Upper lobe of left lung (tissue), 4 donors: Measurements from ENCODE around the gene PDE4D.

ENCODE experiments used
- CTCF ChIP-seq, 6 experiments: fragments of 450-650 bp in 4 of 6; fragments of 200-600 bp in 2 of 6; sonication (generic) in 2 of 6; IDR thresholded peaks; one replicate each; pipeline ENCODE4 v1.5.1; 2016 to 2019; ENCODE audit warnings: antibody characterized with exemption in 6 of 6
- EP300 ChIP-seq, 4 donors: sonication (generic); formaldehyde crosslinking; IDR thresholded peaks; one replicate each; pipeline ENCODE4 v1.5.1; 2017; ENCODE audit warnings: antibody characterized with exemption in 4 of 4, control low read depth in 2 of 4
- POLR2A ChIP-seq, 4 donors: fragments of 450-650 bp; IDR thresholded peaks; one replicate each; pipeline ENCODE4 v1.5.1; 2016 to 2017; ENCODE audit warnings: antibody characterized with exemption in 4 of 4, mild to moderate bottlenecking in 2 of 4
- POLR2AphosphoS5 ChIP-seq, 2 donors: sonication (generic); formaldehyde crosslinking; IDR thresholded peaks; one replicate each; pipeline ENCODE4 v1.5.1; 2017; ENCODE audit warnings: antibody characterized with exemption in 2 of 2

GRCh38 chr5:59838067-59838466, 55.5 kb downstream of the PDE4D start:
- TF ChIP-seq CTCF (IDR thresholded peaks at IDR 0.05) (no peak), POLR2A (IDR thresholded peaks at IDR 0.05) (no peak), EP300 (IDR thresholded peaks at IDR 0.05) (no peak), POLR2AphosphoS5 (IDR thresholded peaks at IDR 0.05) (no peak)
